HG02623 (cell line): ENCODE data around the gene MATCAP1.

Experiments used
- ATAC-seq: cut with Tn5 transposase; IDR thresholded peaks from one replicate; pipeline ENCODE4 v1.9.1; 2021; ENCODE audit warnings: moderate library complexity; ENCODE audit not compliant: unreplicated experiment

MATCAP1 gene

GRCh38 chr16:67208154-67208896 lies 24.6 kb upstream of the MATCAP1 start:
- no peak for ATAC-seq

DNA sequence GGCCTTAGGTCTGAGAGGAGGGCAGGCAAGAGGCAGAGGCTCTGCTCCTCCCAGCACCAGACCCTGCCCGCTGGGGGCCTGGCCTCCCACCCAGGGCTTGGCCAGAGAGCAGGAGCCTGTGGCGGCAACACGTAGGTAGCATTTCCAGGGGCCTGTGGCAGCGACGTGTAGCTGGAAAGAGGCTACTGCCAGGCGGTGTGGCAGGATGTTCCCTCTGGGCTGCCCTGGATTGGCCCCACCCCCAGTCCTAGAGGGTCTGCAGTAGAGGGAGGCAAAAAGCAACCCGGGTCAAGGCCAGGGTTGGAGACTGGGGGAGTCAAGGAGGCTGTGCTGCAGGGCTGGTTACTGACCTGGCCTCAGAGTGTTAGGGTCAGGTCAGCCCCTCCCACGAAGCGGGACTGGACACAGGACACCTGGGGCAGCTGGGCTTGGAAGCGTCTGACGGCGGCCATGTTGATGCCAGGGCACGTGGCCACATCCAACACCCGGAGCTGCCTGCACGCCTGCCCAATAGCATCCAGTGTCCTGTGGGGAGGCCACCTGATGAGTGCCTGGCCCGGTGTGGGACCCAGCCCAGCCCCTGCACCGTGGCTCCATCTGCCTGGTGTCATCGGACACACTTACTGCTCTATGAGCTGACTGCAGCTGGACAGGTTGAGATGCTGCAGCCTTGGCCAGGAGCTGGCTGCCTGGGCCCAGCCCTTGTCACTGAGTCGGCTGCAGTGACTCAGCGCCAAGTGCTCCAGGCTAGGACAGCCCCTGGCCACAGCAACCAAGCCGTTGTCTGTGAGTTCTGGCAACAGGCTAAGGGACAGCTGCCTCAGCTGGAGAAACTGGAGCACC lies 23.7 kb upstream of the MATCAP1 start:
- ATAC-seq: no peak

DNA sequence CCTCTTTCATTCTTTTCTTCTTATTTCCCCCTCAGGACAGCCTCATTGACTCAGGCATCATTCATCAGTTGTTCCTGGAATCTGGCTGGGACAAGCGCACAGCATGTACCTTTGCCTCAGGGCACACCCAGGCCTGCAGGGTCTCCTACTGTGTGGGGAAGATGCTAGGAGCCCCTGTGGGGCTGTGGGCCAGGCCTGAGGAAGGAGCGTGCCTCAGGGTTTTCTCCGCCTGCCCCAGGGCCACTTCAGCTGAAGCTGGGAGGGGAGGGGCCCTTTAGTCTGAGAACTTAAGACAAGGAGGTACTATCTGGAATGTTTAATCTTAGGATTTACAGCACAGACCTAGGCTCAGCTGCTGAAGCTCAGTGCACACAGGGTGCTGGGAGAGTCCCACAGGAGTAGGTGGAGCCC lies 23.1 kb upstream of the MATCAP1 start:
- ATAC-seq: no peak

- no peak for ATAC-seq
These were observed 22.5 kb upstream of the MATCAP1 start for GRCh38 chr16:67206129-67206837.

- ATAC-seq: no peak
These were observed 20.3 kb upstream of the MATCAP1 start for GRCh38 chr16:67204076-67204475.

DNA sequence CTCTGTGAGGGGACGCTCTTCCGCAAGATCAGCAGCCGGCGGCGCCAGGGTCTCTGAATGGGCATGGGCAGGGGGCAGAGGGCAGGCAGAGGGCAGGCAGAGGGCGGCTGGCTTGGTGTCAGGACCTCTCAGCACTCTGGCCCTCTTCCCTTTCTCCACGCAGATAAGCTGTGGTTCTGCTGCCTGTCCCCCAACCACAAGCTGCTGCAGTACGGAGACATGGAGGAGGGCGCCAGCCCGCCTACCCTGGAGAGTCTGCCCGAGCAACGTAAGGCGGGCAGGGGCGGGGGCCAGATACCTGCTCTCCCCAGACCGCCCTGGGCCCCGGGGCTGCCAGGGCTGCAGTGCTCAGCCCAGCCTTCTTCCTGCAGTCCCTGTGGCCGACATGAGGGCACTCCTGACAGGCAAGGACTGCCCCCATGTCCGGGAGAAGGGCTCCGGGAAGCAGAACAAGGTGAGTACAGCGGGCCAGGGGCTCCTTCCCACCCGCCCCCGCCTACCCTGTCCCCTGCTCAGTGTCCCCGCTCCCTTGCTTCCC lies 19.3 kb upstream of the MATCAP1 start:
- ATAC-seq: no peak

GRCh38 chr16:67202426-67202825 lies 18.7 kb upstream of the MATCAP1 start:
- ATAC-seq: no peak

GRCh38 chr16:67201411-67202345 lies 17.9 kb upstream of the MATCAP1 start:
- ATAC-seq: no peak

DNA sequence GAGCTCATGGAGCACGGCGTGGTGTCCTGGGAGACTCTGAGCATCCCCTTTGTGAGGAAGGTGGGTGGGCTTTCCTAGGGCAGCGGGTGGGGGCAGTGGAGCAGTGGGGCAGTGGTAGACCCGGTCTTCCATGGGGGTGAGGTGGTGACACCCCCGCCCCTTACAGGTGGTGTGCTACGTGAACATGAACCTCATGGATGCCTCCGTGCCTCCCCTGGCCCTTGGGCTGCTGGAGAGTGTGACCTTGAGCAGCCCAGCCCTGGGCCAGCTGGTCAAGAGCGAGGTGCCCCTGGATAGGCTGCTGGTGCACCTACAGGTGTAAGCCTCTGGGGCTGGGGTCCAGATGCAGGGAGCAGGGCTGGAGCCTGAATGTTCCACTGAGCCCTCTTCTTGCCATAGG lies 16.7 kb upstream of the MATCAP1 start:
- ATAC-seq: no peak

GRCh38 chr16:67199808-67200198 lies 16.0 kb upstream of the MATCAP1 start:
- no peak for ATAC-seq

DNA sequence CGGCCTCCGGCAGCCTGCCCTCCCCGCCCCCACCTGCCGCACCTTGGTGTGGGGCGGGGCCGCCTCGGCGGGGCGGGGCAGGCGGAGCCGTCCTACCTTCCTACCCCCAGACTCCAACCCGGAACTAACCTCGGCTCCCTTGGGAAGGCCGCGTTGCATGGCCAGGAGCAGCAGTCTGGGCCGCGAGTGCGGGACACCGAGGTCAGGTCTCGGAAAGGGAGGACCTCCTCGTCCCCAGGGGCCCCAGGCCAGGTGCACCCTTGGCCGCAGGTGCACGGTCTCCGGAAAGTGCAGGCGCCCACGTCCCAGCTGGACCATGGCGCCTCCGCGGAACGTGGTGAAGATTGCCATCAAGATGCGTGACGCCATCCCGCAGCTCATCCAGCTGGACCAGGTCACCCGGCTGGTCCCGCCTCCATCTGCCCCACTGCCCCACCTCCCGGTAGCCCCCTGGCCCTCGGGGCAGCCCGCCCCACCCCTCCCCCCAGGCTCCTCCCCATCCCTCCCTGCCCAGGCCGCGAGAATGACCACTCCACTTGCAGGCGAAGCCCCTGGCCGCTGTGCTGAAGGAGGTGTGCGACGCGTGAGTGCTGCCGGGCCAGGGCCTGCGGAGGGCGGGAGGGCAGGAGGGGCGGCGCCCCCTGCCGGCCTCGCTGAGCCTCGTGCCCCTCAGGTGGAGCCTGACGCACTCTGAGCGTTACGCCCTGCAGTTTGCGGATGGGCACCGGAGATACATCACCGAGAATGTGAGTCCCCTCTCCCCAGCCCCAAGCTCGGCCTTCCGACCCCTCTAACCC lies 15.4 kb upstream of the MATCAP1 start, which contains the start of gene ELMO3:
TSS of gene ELMO3 (plus strand) at position 121 of the 797 bp plus-strand sequence. CDS start at position 317, 196 bp downstream.
- no peak for ATAC-seq

- no peak for ATAC-seq
These were observed 14.5 kb upstream of the MATCAP1 start for GRCh38 chr16:67198238-67198734.

- no peak for ATAC-seq
These were observed 13.9 kb upstream of the MATCAP1 start for GRCh38 chr16:67197704-67198103.

DNA sequence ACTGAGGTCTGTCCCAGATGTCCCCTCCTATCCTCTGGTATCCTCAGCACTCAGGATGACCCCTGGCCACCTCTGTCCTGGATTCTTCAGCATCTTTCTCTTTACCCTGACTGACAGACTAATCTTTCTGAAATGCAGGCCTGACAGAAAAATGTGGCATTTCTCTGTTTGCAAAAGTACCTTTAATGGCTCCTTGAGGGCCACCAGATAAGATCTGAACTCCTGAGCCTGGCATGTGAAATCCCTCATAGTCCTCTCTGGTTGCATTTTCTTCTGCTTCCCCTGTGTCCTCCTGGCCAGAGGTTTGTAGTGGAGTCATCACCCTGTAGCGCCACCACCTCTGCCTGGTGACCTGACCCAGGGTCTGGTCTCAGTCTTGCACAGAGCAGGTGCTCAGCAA lies 13.1 kb upstream of the MATCAP1 start:
- ATAC-seq: no peak

DNA sequence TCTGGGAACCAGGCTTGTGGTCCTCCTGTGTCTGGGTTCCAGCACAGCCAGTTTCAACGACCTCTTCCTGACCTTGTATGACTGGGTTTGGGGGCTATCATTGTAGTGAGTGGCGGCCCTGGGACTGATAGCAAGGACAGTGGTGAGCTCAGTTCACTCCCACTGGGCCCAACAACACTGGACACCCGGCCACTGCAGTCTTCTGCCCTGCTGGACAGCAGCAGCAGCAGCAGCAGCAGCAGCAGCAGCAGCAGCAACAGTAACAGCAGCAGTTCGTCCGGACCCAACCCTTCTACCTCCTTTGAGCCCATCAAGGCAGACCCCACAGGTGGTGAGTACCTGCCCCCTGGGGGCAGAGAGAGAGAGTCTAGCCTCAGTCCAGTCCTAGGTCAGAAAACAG lies 11.9 kb upstream of the MATCAP1 start:
- ATAC-seq: no peak

DNA sequence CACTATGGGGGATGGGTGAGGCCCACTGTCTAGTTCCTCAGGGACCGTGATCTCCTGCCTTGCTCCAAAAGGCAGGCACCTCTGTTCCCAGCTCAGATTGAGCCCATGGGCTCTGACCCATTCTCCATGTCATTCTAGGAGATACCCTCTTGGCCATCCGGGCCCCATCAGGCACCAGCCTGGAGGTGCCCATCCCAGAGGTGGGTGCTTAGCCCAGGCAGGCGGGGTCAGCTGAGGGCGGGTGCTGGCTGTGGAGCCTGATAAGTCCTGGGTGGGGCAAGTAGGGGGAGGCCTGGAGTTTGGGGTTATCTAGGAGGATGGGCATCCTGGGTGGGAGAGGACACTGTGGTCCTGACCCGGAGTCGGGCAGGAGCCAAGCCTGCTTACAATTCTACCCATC lies 10.5 kb upstream of the MATCAP1 start:
- ATAC-seq: no peak

GRCh38 chr16:67193536-67193935 lies 9.8 kb upstream of the MATCAP1 start:
- ATAC-seq: no peak

GRCh38 chr16:67192781-67193361 lies 9.1 kb upstream of the MATCAP1 start:
- no peak for ATAC-seq
